HG02840 (cell line): Measurements from ENCODE around the gene CPLX4.

ENCODE experiments used
- ATAC-seq: cut with Tn5 transposase; IDR thresholded peaks from one replicate; pipeline ENCODE4 v1.9.1; 2021; ENCODE audit warnings: mild to moderate bottlenecking, moderate library complexity, moderate number of reproducible peaks; ENCODE audit not compliant: unreplicated experiment, low FRiP score

The CPLX4 gene

GRCh38 chr18:59246796-59247195 lies 71.7 kb downstream of the CPLX4 start:
- no peak for ATAC-seq
